Stromal cell of bone marrow (primary cell): ENCODE results near the gene CENPL.
"Not testable (repeated sequence)": the region's sequence is repeated elsewhere in the genome, so short reads cannot be mapped to it uniquely, and the experiment has no call there.

Source experiments
- DNase-seq: peaks from one replicate; pipeline ENCODE4 v3.0.0-alpha.2; 2012; ENCODE audit warnings: low read depth

The CENPL gene

GRCh38 chr1:173857363-173857917 lies 32.8 kb upstream of the CENPL start:
- DNase-seq: no peak

DNA sequence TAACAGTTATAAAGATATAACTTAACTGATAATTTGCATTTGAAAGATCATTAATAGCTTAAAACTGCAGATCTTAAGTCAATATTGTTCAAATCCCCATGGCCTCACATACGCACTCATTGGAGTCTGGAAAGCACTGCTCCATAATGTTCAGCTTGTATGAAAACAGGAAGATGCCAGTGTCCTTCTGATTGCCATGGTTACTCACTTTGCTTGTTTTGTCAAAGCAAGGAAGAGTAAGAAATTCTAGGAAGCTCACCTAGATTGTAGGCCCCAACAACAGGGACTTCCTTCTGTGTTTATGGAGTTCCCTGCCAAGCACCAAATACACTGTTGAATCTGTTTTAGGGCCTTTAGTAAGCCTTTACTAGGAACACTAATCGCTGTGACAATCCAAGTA lies 32.2 kb upstream of the CENPL start:
- DNase-seq: no peak

GRCh38 chr1:173856014-173856413 lies 31.3 kb upstream of the CENPL start:
- no peak for DNase-seq

GRCh38 chr1:173853074-173853473 lies 28.4 kb upstream of the CENPL start:
- no peak for DNase-seq

DNA sequence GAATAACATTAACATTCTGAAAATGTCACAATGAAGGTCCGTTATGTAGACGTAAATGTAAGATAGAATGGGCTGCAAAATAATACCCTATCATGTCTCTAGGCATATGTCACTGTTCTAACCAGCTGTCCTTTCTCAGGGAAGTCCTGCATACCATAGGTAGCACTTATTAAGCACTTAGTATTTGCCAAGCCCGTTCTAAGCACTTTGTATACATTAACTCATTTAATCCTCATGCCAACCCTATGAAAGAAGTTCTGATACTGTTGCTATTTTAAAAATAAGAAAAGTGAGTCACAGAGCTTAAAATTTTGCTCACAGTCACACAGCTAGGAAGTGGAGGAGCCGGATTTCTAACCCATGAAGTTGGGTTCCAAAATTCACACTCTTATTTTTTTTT lies 27.4 kb upstream of the CENPL start:
- DNase-seq: no peak

DNA sequence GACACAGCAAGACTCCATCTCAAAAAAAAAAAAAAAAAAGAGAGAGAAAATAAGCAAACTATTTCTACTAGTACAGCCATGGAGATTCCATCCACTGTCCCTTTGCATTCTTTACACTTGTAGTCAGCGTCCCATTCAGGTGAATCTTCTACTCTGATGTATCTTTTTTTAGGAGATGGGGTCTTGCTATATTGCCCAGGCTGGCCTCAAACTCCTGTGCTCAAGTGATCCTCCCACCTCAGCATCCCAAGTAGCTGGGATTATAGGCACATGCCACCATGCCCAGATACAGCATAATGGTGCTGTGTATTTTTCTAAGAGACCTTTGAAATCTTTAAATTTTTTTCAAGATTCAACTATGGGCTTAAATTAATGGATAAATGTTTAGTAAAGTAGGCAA lies 8.1 kb upstream of the CENPL start:
- no peak for DNase-seq

- no peak for DNase-seq
Measured at GRCh38 chr1:173827611-173828010, 2.9 kb upstream of the CENPL start.

DNA sequence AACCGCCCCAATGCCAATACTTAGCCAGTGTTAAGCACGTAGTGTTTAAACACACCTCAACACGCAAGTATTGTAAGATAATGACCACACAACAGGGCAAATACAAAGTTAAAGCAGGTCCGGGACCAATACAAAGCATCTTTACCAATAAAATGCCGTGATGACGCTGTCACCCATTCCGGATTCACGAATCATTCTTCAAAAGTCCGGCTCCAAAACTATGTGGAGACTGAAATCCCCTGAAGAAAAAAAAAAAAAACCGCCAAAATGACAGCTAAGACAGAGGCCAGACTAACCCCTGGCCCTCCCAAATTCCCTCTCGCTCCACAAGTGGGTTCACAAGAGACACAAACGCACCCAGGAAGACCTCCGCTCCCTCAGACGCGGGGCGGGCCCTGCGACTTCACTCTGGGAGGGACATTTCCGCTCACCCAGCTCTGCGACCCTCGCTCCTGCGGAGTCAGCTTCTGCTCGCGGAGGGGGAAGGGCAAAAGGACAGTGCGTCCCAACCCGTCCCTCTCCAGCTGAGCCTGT lies 835 bp downstream of the CENPL start:
- DNase-seq: no peak

GRCh38 chr1:173821680-173822079 lies 3.0 kb downstream of the CENPL start:
- DNase-seq: no peak

DNA sequence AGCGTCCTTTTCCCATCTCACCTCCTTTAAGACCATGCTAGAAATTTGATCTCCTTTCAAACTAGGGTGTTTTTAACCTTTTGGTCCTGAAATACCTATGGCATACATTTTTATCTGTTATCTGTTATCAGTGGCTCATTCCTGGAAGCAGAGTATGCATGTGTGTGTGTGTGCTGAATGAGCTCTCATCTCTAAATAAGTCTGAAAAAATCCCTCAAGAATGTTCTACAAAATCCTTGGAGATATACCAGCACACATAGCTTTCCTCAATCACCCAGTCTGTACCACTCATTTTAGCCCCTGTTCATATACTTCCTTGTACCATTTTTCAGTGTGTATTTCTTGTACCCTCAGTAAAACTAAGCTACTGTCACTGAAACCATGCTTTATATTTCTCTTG lies 6.2 kb downstream of the CENPL start:
- DNase-seq: no peak

GRCh38 chr1:173813654-173814053 lies 11.0 kb downstream of the CENPL start:
- not testable (repeated sequence) for DNase-seq

DNA sequence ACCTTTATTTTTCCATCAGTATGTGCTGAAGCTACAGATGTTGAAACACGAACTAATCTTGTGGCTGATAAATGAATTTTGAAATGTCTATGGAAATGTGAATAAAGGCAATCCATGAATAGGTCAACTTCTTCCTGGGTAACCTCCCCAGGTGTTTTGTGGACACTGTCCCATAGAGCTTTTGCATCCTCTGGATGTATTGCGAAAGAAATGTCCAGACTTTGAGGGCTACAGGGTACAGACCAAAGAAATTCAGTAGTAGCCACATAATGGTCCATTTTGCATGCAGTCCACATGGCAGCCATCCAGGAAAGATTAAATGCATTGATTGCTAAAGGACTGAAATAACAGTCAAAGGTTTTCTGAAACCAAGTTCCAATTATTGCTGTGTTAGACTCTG lies 21.7 kb downstream of the CENPL start:
- no peak for DNase-seq

- DNase-seq: not testable (repeated sequence)
Measured at GRCh38 chr1:173799995-173800394, 24.7 kb downstream of the CENPL start.

DNA sequence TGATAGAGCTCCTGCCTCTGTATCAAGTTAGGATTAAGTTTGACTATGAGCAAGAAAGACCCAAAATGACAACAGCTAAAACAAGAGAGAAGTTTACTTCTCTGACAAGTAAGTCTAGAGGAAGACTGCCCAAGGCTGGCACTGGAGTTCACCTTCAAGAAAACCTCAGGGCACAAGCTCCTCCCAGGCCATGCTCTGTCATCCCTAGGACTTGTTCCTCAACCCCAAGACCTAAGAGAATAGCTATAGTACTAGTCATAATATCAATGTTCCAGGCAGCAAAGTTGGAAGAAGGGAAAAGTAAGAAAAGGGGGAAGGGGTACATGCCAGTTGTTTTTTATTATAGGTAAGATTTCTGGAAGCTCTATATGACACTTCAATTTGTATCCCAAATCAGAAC lies 26.6 kb downstream of the CENPL start:
- DNase-seq: no peak

- DNase-seq: no peak
Measured at GRCh38 chr1:173789841-173790240, 34.8 kb downstream of the CENPL start.

- no peak for DNase-seq
Measured at GRCh38 chr1:173784997-173785396, 39.7 kb downstream of the CENPL start.

GRCh38 chr1:173779936-173780335 lies 44.7 kb downstream of the CENPL start:
- no peak for DNase-seq

GRCh38 chr1:173775578-173776226 lies 49.0 kb downstream of the CENPL start:
- no peak for DNase-seq

- no peak for DNase-seq
Measured at GRCh38 chr1:173771560-173771959, 53.1 kb downstream of the CENPL start.

GRCh38 chr1:173770330-173770729 lies 54.4 kb downstream of the CENPL start:
- not testable (repeated sequence) for DNase-seq

DNA sequence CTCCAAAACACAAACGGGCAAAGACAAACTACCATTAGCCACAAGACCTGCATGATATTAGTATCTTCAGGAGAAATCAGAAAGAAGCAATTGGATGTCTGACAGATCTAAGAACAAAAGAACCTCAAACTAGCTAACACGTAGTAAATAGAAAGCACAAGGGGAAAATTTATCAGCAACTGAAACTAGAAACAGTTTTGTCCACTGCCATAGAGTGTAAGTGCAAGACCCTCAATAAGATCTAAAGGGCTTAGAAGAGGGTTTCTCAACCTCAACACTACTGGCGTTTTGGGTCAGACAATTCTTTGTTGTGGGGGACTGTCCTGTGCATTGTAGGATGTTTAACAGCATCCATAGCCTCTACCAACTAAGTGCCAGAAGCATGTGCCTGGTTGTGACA lies 55.9 kb downstream of the CENPL start:
- DNase-seq: no peak

- DNase-seq: no peak
Measured at GRCh38 chr1:173768206-173768605, 56.5 kb downstream of the CENPL start.

GRCh38 chr1:173764331-173764730 lies 60.4 kb downstream of the CENPL start:
- not testable (repeated sequence) for DNase-seq

DNA sequence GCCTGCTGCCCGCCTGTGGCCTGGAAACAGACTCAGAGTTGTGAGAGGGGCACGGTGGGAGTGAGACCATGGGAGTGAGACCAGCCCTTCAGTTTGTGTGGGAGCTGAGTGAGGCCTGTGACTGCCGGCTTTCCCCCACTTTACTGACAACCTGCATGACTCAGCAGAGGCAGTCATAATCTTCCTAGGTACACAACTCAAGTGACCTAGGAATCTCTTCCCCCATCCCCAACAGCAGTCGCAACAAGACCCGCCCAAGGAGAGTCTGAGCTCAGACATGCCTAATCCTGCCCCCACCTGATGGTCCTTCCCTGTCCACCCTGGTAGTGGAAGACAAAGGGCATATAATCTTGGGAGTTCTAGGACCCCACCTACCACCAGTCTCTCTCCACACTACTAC lies 65.7 kb downstream of the CENPL start:
- DNase-seq: no peak
